Vagina (tissue), 2 donors: Measurements from ENCODE around the gene AQP9.

Experiments
- CTCF ChIP-seq, 3 experiments: fragments of 450-650 bp in 2 of 3; fragments of 200-600 bp in 1 of 3; sonication (generic) in 1 of 3; IDR thresholded peaks; one replicate each; pipeline ENCODE4 v1.5.1; 2017 to 2019; ENCODE audit warnings: antibody characterized with exemption in 3 of 3, mild to moderate bottlenecking in 2 of 3, moderate library complexity in 2 of 3
- POLR2A ChIP-seq, 2 donors: fragments of 450-650 bp; IDR thresholded peaks; one replicate each; pipeline ENCODE4 v1.6.1; 2017; ENCODE audit warnings: antibody characterized with exemption in 2 of 2, mild to moderate bottlenecking in 2 of 2, moderate library complexity in 2 of 2
- POLR2AphosphoS5 ChIP-seq, 2 donors: sonication (generic); formaldehyde crosslinking; IDR thresholded peaks; one replicate each; pipeline ENCODE4 v1.9.0; 2017; ENCODE audit warnings: antibody characterized with exemption in 2 of 2, mild to moderate bottlenecking in 2 of 2, low read depth in 1 of 2; ENCODE audit not compliant: insufficient read depth in 1 of 2

- no peak for TF ChIP-seq CTCF (IDR thresholded peaks at IDR 0.05)
- TF ChIP-seq POLR2AphosphoS5 (IDR thresholded peaks at IDR 0.05; ENCODE audit: insufficient read depth in 1 of 2, low read depth in 1 of 2): no peak
- TF ChIP-seq POLR2A (IDR thresholded peaks at IDR 0.05): no peak
Measured at GRCh38 chr15:58109419-58109818, 28.8 kb upstream of the AQP9 start.
